ENCODE measurements around the gene GRIK4. TPM values are rescaled to one million over a fixed set of nuclear protein-coding genes. Genes with fewer than 3 reads are reported as not detected.

GRIK4 gene
- total and polyA plus RNA-seq, 2 of the 4 experiments (the other 2 are of a cell fraction): 0.18 to 0.38 TPM

DNA sequence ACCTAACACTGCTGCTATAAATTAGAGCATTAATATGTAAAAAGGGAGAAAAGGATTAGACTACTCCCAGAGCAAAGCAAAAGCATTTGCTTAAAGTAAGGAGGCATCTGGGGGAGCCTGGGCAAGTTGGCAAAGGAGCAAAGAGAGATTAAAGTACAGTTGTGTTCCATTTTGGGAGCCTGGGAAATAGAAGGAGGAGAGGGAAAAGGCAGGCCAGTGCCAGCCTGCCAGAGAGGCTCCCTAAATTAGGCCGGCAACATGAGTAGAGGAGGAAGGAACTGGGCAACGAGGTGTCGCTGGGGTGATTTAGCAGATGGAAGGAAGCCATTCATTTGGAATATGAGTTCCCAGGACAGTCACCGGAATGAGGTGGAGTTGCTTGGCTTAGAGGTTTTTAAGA lies 326.1 kb downstream of the GRIK4 start:
- Histone ChIP-seq H2BK15ac (ENCODE audit: low read depth, low read length) (no peak overlapping the region), H2AFZ (replicated peaks; ENCODE audit: low read length, poor library complexity) (no peak overlapping the region), H2BK120ac (ENCODE audit: low read depth, low read length) (no peak overlapping the region), H3K9ac (ENCODE audit: low read depth, low read length) (no peak overlapping the region), H3K36me3 (ENCODE audit: control insufficient read depth, insufficient read depth, low read length) (no peaks in the 10 kb centered on the region), H3K9me1 (ENCODE audit: insufficient read depth, low read length) (no peaks in the 10 kb centered on the region), H2BK20ac (ENCODE audit: low read depth, low read length) (no peak overlapping the region), H3K18ac (ENCODE audit: low read depth, low read length) (no peak overlapping the region), H3K4me3 (ENCODE audit: insufficient read depth, low read depth, low read length) (no peak overlapping the region), H4K5ac (ENCODE audit: low read depth, low read length) (no peak overlapping the region), H3K27ac (ENCODE audit: insufficient read depth, low read length) (no peak overlapping the region), H3K4me1 (ENCODE audit: control insufficient read depth, insufficient read depth, low read length) (no peaks in the 10 kb centered on the region), H3K56ac (ENCODE audit: extremely low read depth, insufficient read depth, low read length) (no peak overlapping the region), H2BK5ac (ENCODE audit: low read depth, low read length, poor library complexity, severe bottlenecking) (no peak overlapping the region), H3K23ac (ENCODE audit: low read depth, low read length) (no peak overlapping the region), H4K91ac (ENCODE audit: insufficient read depth, low read depth, low read length) (no peak overlapping the region), H3K9me3 (ENCODE audit: control insufficient read depth, insufficient read depth, low read length) (no peaks in the 10 kb centered on the region), H3K4ac (ENCODE audit: low read depth, low read length) (no peak overlapping the region), H4K20me1 (ENCODE audit: insufficient read depth, low read length) (no peaks in the 10 kb centered on the region), H3K79me1 (ENCODE audit: low read depth in 1 of 2, low read length in 2 of 2) (no peaks in the 10 kb centered on the region), H3K27me3 (ENCODE audit: control insufficient read depth, insufficient read depth, low read length) (peaks cover 2% of the 10 kb centered on the region), H3K14ac (replicated peaks; ENCODE audit: low read depth, low read length) (no peak overlapping the region), H4K8ac (ENCODE audit: low read depth in 2 of 2, low read length in 2 of 2) (no peak overlapping the region), H3K4me2 (ENCODE audit: low read depth, low read length) (no peak overlapping the region), H2AK5ac (ENCODE audit: low read depth, low read length) (no peak overlapping the region), H2AK9ac (replicated peaks; ENCODE audit: low read depth, low read length, poor library complexity) (no peak overlapping the region)
- dilution Hi-C loops (cut with HindIII; ENCODE audit: low sequenced_read_pairs, unreplicated experiment) (no loop called here), in situ Hi-C loops (cut with MboI; ENCODE audit: low sequenced_read_pairs) (no loop called here), intact Hi-C loops (cut with micrococcal nuclease) (no loop called here)
- no CpG with 5 or more reads among the region's 4 CpGs for WGBS, 2 experiments (ENCODE audit: extremely low coverage in 2 of 2, insufficient read length in 1 of 2)
- TF ChIP-seq CEBPB (IDR thresholded peaks at IDR 0.05; ENCODE audit: low read depth, low read length) (no peak), MXI1 (IDR thresholded peaks at IDR 0.05; ENCODE audit: borderline replicate concordance, low read depth, low read length) (no peak), RCOR1 (IDR thresholded peaks at IDR 0.05; ENCODE audit: insufficient replicate concordance, low read length) (no peak), RFX5 (IDR thresholded peaks at IDR 0.05; ENCODE audit: low read depth, low read length) (no peak), CTCF (conservative IDR thresholded peaks at IDR 0.05; ENCODE audit: low read depth, low read length) (no peak), RAD21 (IDR thresholded peaks at IDR 0.05; ENCODE audit: low read length) (no peak), CHD1 (IDR thresholded peaks at IDR 0.05; ENCODE audit: low read depth, low read length) (no peak), SMC3 (IDR thresholded peaks at IDR 0.05; ENCODE audit: low read depth, low read length) (no peak), POLR2A (IDR thresholded peaks at IDR 0.05; ENCODE audit: low read depth, low read length) (no peak), BHLHE40 (IDR thresholded peaks at IDR 0.05; ENCODE audit: low read depth, low read length) (no peak), MAZ (IDR thresholded peaks at IDR 0.05; ENCODE audit: borderline replicate concordance, low read depth, low read length) (no peak), MAFK (IDR thresholded peaks at IDR 0.05; ENCODE audit: low read depth, low read length) (no peak), FOS (IDR thresholded peaks at IDR 0.05; ENCODE audit: low read depth, low read length) (no peak), USF2 (IDR thresholded peaks at IDR 0.05; ENCODE audit: low read depth, low read length) (no peak), NFE2L2 (IDR thresholded peaks at IDR 0.05; ENCODE audit: low read depth, low read length) (no peak)
- TF ChIP-seq, protein P1, sequence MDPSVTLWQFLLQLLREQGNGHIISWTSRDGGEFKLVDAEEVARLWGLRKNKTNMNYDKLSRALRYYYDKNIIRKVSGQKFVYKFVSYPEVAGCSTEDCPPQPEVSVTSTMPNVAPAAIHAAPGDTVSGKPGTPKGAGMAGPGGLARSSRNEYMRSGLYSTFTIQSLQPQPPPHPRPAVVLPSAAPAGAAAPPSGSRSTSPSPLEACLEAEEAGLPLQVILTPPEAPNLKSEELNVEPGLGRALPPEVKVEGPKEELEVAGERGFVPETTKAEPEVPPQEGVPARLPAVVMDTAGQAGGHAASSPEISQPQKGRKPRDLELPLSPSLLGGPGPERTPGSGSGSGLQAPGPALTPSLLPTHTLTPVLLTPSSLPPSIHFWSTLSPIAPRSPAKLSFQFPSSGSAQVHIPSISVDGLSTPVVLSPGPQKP (IDR thresholded peaks at IDR 0.05; ENCODE audit: borderline replicate concordance, low read depth, low read length): no peak
- BruUV-seq (replicated peaks): no TSS peak
- no peak for DNase-seq
- ChIA-PET POLR2A (ENCODE audit: unreplicated experiment) (no interaction called here), CTCF (no interaction called here)
- ATAC-seq (ENCODE audit: low read depth): no peak
